NCI-H2081 treated with DMSO at 0.1 percent for 48 hours (cell line): Measurements from ENCODE around the gene DYNC2I2.
"Not testable (repeated sequence)": the region's sequence is repeated elsewhere in the genome, so short reads cannot be mapped to it uniquely, and the experiment has no call there.

Experiments used
- DNase-seq: peaks from one replicate; lab custom pipeline; 2025; lab: John Stamatoyannopoulos, UW

DYNC2I2 gene

GRCh38 chr9:128615571-128615970, 41.1 kb downstream of the DYNC2I2 start:
- no peak for DNase-seq

- DNase-seq = no peak
Observed at GRCh38 chr9:128614728-128615127, 41.9 kb downstream of the DYNC2I2 start.

- no peak for DNase-seq
Observed at GRCh38 chr9:128611600-128612394, 44.9 kb downstream of the DYNC2I2 start.

GRCh38 chr9:128610897-128611296, 45.8 kb downstream of the DYNC2I2 start:
- DNase-seq = no peak

GRCh38 chr9:128607642-128608350, 48.9 kb downstream of the DYNC2I2 start:
- DNase-seq = peak; percentile 70

GRCh38 chr9:128603697-128604096, 53.0 kb downstream of the DYNC2I2 start:
- DNase-seq = no peak

GRCh38 chr9:128600099-128600498, 56.5 kb downstream of the DYNC2I2 start:
- DNase-seq = no peak

GRCh38 chr9:128595471-128595870, 61.2 kb downstream of the DYNC2I2 start:
- DNase-seq = no peak

- no peak for DNase-seq
Observed at GRCh38 chr9:128593856-128594255, 62.8 kb downstream of the DYNC2I2 start.

GRCh38 chr9:128593039-128593438, 63.6 kb downstream of the DYNC2I2 start:
- DNase-seq = no peak

- DNase-seq = no peak
Observed at GRCh38 chr9:128588581-128589233, 67.9 kb downstream of the DYNC2I2 start.

- DNase-seq = no peak
Observed at GRCh38 chr9:128587453-128587852, 69.2 kb downstream of the DYNC2I2 start.

- not testable (repeated sequence) for DNase-seq
Observed at GRCh38 chr9:128586934-128587333, 69.7 kb downstream of the DYNC2I2 start.

- DNase-seq = not testable (repeated sequence)
Observed at GRCh38 chr9:128585155-128585554, 71.5 kb downstream of the DYNC2I2 start.
